GM23338 (cell line): Measurements from ENCODE around the gene IGF2R.

Experiments
- CREB1 ChIP-seq: fragments of 250-450 bp; sonication (Bioruptor Pico); IDR thresholded peaks from 2 replicates; pipeline ENCODE4 v1.5.0; 2020; ENCODE audit warnings: low read depth, mild to moderate bottlenecking, moderate library complexity
- CTCF ChIP-seq, 2 experiments: fragments of 200-600 bp in 1 of 2; sonication (generic) in 1 of 2; conservative IDR thresholded peaks; 2 replicates each; pipeline versions ENCODE4 v1.5.1 to v1.6.1; 2016 to 2017; ENCODE audit warnings: antibody characterized with exemption in 2 of 2, low read depth in 2 of 2, mild to moderate bottlenecking in 2 of 2, moderate library complexity in 1 of 2
- EZH2 ChIP-seq: fragments of 200-600 bp; sonication (generic); IDR thresholded peaks from one replicate; pipeline ENCODE4 v1.8.0; 2017; ENCODE audit warnings: antibody characterized with exemption, mild to moderate bottlenecking, low read depth; ENCODE audit not compliant: unreplicated experiment
- EZH2phosphoT487 ChIP-seq: fragments of 200-600 bp; sonication (generic); IDR thresholded peaks from one replicate; pipeline ENCODE4 v1.8.1; 2018; ENCODE audit warnings: antibody characterized with exemption; ENCODE audit not compliant: unreplicated experiment
- JUNB ChIP-seq: IDR thresholded peaks from one replicate; pipeline ENCODE4 v1.6.1; 2016; ENCODE audit warnings: antibody characterized with exemption; ENCODE audit not compliant: unreplicated experiment
- POLR2AphosphoS5 ChIP-seq: IDR thresholded peaks from 2 replicates; pipeline ENCODE4 v1.6.1; 2016; ENCODE audit warnings: antibody characterized with exemption, low read depth
- REST ChIP-seq: IDR thresholded peaks from one replicate; pipeline ENCODE4 v1.6.1; 2018; ENCODE audit warnings: antibody characterized with exemption; ENCODE audit not compliant: unreplicated experiment
- ZNF331 ChIP-seq: fragments of 250-450 bp; sonication (Bioruptor Pico); IDR thresholded peaks from 2 replicates; pipeline ENCODE4 v1.5.0; 2020; ENCODE audit warnings: low read depth, mild to moderate bottlenecking, moderate library complexity
- ZNF462 ChIP-seq: fragments of 250-450 bp; sonication (Bioruptor Pico); IDR thresholded peaks from 2 replicates; pipeline ENCODE4 v1.5.0; 2020; ENCODE audit warnings: mild to moderate bottlenecking, moderate library complexity

DNA sequence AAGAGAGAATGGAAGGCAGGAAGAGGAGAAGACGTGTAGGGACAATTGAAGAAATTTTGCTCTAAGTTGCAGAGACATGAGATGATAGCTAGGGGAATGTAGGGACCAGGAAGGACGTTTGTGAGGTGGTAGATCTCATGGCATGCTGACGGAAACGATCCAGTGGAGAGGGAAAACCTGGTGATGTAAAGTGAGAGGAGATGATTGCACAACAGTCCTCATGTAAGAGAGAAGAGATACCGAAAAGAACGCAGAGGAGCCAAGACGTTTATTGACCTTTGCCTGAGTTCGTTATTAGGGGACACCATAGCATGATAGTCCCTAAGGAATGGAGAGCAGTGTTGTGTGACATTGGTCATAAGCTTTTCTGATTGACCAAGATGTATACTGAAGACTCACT, 55.3 kb downstream of the IGF2R start:
- TF ChIP-seq CTCF (conservative IDR thresholded peaks at IDR 0.05; ENCODE audit: low read depth in 2 of 2) (no peak), POLR2AphosphoS5 (no peak), CREB1 (CRISPR knock-in tag) (no peak), EZH2 (no peak), JUNB (no peak), EZH2phosphoT487 (no peak), ZNF462 (CRISPR knock-in tag) (no peak), REST (no peak), ZNF331 (CRISPR knock-in tag) (no peak)
